Measurements from ENCODE around the gene LANCL3. TPM values are rescaled to one million over a fixed set of nuclear protein-coding genes. Genes with fewer than 3 reads are reported as not detected.

LANCL3 gene
- total RNA-seq, 4 donors from 2014 or later = under 0.01 to 0.88 (median 0.58) TPM

- TF ChIP-seq CTCF (IDR thresholded peaks at IDR 0.05; ENCODE audit: low read depth) = no peak
Observed at GRCh38 chrX:37679230-37679629, 107.8 kb downstream of the LANCL3 start.

DNA sequence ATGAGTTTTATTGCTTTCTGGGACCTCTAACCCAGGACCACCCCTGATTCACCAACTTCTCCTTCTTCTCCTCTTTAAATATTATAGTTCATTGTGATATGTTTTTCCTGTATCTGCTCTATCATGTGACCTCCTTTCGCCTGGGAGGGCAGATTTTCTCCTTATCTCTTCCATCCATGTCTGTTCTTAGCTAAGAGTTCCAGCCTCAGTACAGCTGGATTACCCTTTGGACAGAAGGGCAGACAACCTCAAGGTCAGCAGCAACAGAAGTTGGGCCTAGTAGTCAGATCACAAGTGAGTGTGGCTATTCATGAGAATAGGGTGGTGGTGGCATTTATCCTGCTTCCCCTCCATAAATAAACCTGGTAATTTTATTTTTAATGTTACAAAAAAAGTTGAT lies 108.4 kb downstream of the LANCL3 start:
- TF ChIP-seq CTCF (IDR thresholded peaks at IDR 0.05; ENCODE audit: low read depth) = no peak

- no peak for TF ChIP-seq CTCF (IDR thresholded peaks at IDR 0.05; ENCODE audit: low read depth)
Observed at GRCh38 chrX:37684426-37684825, 113.0 kb downstream of the LANCL3 start.

DNA sequence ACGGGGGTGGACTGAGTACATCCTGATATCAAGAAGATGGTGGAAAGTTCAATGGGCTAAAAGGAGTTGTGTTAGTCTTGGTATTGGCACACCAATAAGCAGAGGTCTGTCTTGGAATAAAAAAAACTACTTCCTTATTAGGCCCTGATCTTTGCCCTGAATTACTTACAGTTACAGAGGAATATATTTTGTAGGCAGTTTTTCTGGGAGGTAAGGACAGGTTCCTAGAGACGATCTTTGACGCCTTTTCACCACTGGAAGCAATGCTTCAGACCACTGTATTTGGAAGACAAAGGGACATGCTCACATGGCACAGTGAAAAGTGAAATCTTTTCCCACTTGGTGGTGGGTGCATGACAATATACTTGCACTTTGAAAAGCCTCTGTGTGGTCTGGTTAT lies 113.5 kb downstream of the LANCL3 start:
- no peak for TF ChIP-seq CTCF (IDR thresholded peaks at IDR 0.05; ENCODE audit: low read depth)

- TF ChIP-seq CTCF (IDR thresholded peaks at IDR 0.05; ENCODE audit: low read depth) = no peak
Observed at GRCh38 chrX:37685381-37686359, 114.2 kb downstream of the LANCL3 start, which contains the start of gene XK. TSS of gene XK (plus strand) at chrX:37685791. CDS start at chrX:37685962, 171 bp downstream.

DNA sequence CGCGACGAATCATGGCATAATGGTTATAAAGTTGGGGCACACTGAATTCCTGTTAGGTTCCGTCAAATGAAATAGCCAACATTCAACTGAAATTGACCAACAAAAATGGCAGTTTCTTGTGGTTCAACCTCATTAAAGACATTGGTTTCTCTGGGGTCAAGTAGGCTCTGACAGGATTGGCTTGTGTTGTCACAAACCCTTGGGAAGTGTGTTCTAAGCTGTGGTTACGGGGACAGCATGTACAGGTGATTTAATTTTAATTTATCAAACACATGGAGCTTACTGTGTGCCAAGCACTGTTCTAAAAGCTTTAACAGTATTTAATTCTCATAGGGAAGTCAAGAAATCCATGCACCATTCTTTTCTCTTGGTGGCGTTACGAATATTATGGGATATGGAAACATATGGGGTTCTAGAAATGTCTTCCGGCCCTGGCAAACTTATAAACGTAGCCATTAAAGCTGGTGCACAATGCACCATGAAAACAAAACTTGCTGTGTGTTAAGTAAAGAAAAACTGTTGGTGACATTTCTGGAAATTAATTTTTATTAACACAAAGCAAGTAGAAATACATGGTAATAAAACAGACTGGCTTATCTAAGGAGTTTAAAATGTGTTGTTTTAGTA lies 115.0 kb downstream of the LANCL3 start:
- no peak for TF ChIP-seq CTCF (IDR thresholded peaks at IDR 0.05; ENCODE audit: low read depth)

DNA sequence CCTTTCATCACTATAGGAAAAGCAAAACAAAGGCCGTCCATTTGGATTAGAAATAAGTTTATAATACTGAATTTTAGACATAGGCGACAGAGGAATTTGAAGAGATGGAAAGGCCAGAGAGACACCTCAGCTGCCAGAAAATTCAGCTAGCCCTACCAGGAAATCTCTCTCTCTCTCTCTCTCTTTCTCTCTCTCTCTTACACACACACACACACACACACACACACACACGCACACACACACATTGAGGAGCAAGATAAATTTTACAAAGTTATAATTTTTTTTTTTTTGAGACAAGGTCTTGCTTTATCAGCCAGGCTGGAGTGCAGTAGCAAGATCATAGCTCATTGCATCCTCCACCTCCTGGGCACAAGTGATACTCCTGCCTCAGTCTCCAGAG lies 115.5 kb downstream of the LANCL3 start:
- no peak for TF ChIP-seq CTCF (IDR thresholded peaks at IDR 0.05; ENCODE audit: low read depth)
